Panc1 (cell line): ENCODE results near the gene PLCG2.

ENCODE experiments used
- POLR2AphosphoS5 ChIP-seq: IDR thresholded peaks from 2 replicates; pipeline ENCODE4 v1.6.1; 2012; ENCODE audit warnings: mild to moderate bottlenecking, low read depth, low read length, moderate library complexity
- TF ChIP-seq, protein P1 (sequence below): fragments of 450-650 bp; IDR thresholded peaks from 2 replicates; pipeline ENCODE4 v1.5.1; 2017; ENCODE audit warnings: mild to moderate bottlenecking
- TF ChIP-seq, protein P2 (sequence below), 2 experiments: IDR thresholded peaks; 2 replicates each; pipeline ENCODE4 v1.6.1; 2011 to 2012; ENCODE audit warnings: low read depth in 2 of 2, control low read depth in 1 of 2, low read length in 1 of 2, mild to moderate bottlenecking in 1 of 2, moderate library complexity in 1 of 2; ENCODE audit not compliant: insufficient read depth in 1 of 2

DNA sequence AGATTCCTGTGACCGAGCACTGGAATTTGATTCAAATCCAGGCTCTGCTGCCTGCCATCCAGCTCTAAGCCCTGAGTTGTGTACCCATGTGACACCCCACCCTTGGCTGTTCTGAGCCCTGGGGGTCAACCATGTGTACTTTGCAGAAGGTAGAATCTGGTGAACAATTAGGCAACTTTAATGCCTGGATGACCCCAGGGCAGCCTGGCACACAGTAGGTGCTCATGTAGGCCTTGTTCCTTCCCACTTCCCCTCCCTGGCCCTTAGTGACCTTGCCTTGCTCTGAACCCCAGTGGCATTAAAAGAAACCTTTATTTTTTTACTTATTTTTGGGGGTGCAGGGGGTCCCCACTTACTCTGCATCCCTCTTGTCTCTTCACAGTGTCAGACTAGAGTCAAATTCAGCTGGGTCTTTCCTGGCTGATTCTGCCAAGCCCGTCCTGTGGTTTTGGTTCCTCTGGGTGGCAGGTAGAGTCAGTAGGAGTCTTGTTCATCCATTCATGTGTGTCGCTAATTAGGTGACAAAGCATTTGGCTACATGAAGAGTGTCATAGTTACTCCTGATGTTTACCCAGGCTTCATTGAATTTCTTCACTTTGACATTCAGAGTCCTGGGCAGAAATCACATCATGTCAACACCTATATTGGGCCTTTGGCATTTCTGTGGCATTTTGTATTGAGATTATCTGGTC lies 89.1 kb downstream of the PLCG2 start:
- TF ChIP-seq, protein P1, sequence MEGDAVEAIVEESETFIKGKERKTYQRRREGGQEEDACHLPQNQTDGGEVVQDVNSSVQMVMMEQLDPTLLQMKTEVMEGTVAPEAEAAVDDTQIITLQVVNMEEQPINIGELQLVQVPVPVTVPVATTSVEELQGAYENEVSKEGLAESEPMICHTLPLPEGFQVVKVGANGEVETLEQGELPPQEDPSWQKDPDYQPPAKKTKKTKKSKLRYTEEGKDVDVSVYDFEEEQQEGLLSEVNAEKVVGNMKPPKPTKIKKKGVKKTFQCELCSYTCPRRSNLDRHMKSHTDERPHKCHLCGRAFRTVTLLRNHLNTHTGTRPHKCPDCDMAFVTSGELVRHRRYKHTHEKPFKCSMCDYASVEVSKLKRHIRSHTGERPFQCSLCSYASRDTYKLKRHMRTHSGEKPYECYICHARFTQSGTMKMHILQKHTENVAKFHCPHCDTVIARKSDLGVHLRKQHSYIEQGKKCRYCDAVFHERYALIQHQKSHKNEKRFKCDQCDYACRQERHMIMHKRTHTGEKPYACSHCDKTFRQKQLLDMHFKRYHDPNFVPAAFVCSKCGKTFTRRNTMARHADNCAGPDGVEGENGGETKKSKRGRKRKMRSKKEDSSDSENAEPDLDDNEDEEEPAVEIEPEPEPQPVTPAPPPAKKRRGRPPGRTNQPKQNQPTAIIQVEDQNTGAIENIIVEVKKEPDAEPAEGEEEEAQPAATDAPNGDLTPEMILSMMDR: no peak
- TF ChIP-seq, protein P2, sequence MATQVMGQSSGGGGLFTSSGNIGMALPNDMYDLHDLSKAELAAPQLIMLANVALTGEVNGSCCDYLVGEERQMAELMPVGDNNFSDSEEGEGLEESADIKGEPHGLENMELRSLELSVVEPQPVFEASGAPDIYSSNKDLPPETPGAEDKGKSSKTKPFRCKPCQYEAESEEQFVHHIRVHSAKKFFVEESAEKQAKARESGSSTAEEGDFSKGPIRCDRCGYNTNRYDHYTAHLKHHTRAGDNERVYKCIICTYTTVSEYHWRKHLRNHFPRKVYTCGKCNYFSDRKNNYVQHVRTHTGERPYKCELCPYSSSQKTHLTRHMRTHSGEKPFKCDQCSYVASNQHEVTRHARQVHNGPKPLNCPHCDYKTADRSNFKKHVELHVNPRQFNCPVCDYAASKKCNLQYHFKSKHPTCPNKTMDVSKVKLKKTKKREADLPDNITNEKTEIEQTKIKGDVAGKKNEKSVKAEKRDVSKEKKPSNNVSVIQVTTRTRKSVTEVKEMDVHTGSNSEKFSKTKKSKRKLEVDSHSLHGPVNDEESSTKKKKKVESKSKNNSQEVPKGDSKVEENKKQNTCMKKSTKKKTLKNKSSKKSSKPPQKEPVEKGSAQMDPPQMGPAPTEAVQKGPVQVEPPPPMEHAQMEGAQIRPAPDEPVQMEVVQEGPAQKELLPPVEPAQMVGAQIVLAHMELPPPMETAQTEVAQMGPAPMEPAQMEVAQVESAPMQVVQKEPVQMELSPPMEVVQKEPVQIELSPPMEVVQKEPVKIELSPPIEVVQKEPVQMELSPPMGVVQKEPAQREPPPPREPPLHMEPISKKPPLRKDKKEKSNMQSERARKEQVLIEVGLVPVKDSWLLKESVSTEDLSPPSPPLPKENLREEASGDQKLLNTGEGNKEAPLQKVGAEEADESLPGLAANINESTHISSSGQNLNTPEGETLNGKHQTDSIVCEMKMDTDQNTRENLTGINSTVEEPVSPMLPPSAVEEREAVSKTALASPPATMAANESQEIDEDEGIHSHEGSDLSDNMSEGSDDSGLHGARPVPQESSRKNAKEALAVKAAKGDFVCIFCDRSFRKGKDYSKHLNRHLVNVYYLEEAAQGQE (IDR thresholded peaks at IDR 0.05; ENCODE audit: insufficient read depth in 1 of 2, low read depth in 2 of 2, low read length in 1 of 2): no peak
- no peak for TF ChIP-seq POLR2AphosphoS5
